Activated naive CD4-positive, alpha-beta T cell treated with anti-CD3 and anti-CD28 coated beads, Interleukin-2, amount 50 U/mL, for 24 hours (primary cell): ENCODE measurements around the gene TRAF5.
"Not testable (repeated sequence)": the region's sequence is repeated elsewhere in the genome, so short reads cannot be mapped to it uniquely, and the experiment has no call there.

ENCODE experiments used
- H3K27ac Mint-ChIP-seq: one replicate; pipeline ENCODE4 v1.8.0; 2021; ENCODE audit warnings: mild to moderate bottlenecking, mixed read lengths
- H3K27me3 Mint-ChIP-seq: one replicate; pipeline ENCODE4 v1.8.0; 2021; ENCODE audit warnings: mixed read lengths
- H3K36me3 Mint-ChIP-seq: one replicate; pipeline ENCODE4 v1.8.0; 2021; ENCODE audit warnings: mixed read lengths
- H3K4me1 Mint-ChIP-seq: one replicate; pipeline ENCODE4 v1.8.0; 2021; ENCODE audit warnings: mixed read lengths
- H3K4me3 Mint-ChIP-seq: one replicate; pipeline ENCODE4 v1.8.0; 2021; ENCODE audit warnings: mild to moderate bottlenecking, mixed read lengths
- H3K9me3 Mint-ChIP-seq: one replicate; pipeline ENCODE4 v1.8.0; 2021; ENCODE audit warnings: mixed read lengths

TRAF5 gene

DNA sequence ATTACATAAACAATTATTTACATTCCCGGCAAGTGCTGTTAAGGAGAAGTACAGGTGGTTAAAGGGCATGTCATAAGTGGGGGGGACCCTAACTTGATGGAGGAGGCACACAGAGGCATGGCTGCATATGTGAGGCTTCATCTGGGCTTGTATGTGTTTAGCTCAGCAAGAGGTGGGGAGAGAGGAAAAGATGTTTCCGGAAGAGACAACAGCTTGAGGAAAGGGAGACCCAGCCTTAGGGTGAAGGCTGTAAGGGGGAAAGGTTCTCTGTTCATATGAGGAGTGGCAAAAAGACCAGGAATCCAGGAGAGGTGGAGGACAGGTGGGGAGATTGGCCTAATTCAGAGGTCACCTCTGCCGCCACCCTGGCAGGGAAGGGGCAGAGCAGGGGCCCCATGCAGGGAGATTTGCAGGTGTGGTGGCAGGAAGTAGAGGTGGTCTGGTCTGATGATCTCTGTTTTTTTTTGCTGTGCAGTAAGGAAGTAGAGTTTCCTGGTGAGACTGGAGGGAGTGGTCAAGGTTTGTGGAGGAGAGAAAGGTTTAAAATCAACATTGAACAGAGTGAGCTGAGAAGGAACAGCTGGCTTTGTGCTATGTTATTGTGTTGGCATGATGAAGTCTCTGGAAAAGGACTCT is 9.0 kb downstream of the TRAF5 start:
- H3K27ac Mint-ChIP-seq = peak overlapping the region; percentile 83
- no peaks in the 10 kb centered on the region for H3K9me3 Mint-ChIP-seq
- H3K4me1 Mint-ChIP-seq = peaks cover 93% of the 10 kb centered on the region
- peaks cover 4% of the 10 kb centered on the region for H3K36me3 Mint-ChIP-seq
- no peaks in the 10 kb centered on the region for H3K27me3 Mint-ChIP-seq
- H3K4me3 Mint-ChIP-seq = peak overlapping the region; percentile 72

DNA sequence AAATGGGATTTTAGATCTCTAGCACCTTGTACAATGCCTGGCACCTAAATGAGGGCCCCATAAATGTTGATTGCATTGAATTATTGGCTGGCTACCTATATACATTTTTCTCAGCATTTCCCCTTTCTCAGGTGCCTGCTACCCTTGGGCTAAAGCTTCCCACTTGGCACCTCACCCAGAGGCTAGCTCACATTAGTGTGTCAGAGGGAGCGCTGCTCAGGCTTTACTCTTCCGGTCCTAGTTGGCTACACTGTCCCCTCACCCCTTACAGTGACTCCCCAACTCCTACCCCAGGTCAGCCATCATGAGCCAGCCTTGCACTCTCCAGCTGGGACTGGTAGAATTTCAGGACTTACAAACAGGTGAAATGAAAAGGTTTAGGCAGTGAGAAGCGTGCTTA is 9.5 kb downstream of the TRAF5 start:
- H3K9me3 Mint-ChIP-seq = no peaks in the 10 kb centered on the region
- peak overlapping the region; percentile 83 for H3K27ac Mint-ChIP-seq
- H3K27me3 Mint-ChIP-seq = no peaks in the 10 kb centered on the region
- peak overlapping the region; percentile 72 for H3K4me3 Mint-ChIP-seq
- peaks cover 93% of the 10 kb centered on the region for H3K4me1 Mint-ChIP-seq
- peaks cover 4% of the 10 kb centered on the region for H3K36me3 Mint-ChIP-seq

DNA sequence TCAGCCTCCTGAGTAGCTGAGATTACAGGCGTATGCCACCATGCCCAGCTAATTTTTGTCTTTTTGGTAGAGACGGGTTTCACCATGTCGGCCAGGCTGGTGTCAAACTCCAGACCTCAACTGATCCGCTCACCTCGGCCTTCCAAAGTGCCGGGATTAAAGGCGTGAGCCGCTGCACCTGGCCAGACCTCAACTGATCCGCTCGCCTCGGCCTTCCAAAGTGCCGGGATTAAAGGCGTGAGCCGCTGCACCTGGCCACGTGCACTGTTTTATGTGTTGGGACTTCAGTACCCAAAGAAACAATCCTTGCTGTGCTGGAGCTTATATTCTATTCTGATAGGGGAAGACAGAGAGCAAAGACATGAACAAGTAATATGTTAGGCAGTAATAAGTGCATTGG is 10.1 kb downstream of the TRAF5 start:
- Mint-ChIP-seq H3K4me3 (peak overlapping the region; percentile 37), H3K9me3 (no peaks in the 10 kb centered on the region), H3K27me3 (no peaks in the 10 kb centered on the region), H3K27ac (peak overlapping the region; percentile 83), H3K36me3 (peaks cover 4% of the 10 kb centered on the region), H3K4me1 (peaks cover 93% of the 10 kb centered on the region)

DNA sequence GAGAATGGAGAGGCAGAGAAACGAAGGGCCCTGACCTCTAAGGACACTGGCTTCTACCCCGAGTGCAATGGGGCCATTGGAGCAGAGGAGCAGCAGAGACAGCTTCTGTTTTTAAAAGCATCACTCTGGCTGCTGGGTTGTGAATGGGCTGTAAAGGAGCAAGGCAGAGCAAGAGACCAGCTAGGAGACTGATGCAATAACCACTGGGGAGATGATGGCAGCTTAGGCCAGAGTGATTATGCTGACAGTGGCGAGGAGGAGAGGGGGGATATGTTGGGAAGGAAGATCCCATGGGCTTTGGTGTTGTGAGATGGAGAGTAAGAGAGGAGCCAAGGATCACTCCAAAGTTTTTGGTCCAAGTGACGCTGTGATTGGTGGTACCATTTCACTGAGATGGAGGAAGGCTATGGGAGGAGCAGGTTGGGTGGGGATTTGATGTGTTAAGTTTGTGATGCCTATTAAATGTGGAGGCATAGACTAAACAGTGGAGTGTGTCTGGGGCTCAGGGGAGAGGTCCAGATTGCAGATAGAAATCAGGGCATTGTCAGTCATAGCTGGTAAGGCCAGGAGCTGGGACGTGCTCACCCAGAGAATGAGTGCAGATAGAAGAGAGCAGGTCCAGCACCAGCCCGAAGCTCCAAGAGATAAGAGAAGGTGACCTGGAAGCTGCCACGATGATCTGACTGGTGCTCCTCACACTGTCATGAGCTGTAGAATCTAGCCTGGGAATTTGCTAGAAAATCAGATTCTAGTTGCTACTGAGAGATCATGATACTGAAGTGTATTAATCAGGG is 11.0 kb downstream of the TRAF5 start:
- peak overlapping the region; percentile 66 for H3K4me3 Mint-ChIP-seq
- peaks cover 90% of the 10 kb centered on the region for H3K4me1 Mint-ChIP-seq
- H3K27me3 Mint-ChIP-seq = no peaks in the 10 kb centered on the region
- peaks cover 6% of the 10 kb centered on the region for H3K36me3 Mint-ChIP-seq
- peak overlapping the region; percentile 83 for H3K27ac Mint-ChIP-seq
- H3K9me3 Mint-ChIP-seq = no peaks in the 10 kb centered on the region

DNA sequence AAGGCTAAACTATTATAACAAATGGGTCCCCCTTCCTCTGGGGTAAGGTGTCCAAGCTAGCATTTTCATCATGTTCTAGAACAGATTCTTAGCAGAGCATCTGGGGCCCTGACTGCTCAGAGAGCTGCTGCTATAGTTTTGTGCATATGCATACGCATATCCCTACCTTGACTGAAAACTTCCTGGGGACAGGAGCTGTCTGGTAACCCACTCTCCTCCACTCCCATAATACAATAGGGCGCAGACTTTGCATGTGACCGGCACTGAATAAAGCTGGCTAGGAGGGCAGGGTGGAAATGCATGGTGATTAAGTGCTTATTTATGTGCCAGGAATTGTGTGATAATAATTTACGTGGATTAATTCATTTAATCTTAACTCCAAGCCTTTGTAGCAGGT is 11.6 kb downstream of the TRAF5 start:
- peak overlapping the region; percentile 83 for H3K27ac Mint-ChIP-seq
- H3K4me3 Mint-ChIP-seq = no peak overlapping the region
- no peaks in the 10 kb centered on the region for H3K27me3 Mint-ChIP-seq
- peaks cover 91% of the 10 kb centered on the region for H3K4me1 Mint-ChIP-seq
- no peaks in the 10 kb centered on the region for H3K9me3 Mint-ChIP-seq
- peaks cover 9% of the 10 kb centered on the region for H3K36me3 Mint-ChIP-seq

DNA sequence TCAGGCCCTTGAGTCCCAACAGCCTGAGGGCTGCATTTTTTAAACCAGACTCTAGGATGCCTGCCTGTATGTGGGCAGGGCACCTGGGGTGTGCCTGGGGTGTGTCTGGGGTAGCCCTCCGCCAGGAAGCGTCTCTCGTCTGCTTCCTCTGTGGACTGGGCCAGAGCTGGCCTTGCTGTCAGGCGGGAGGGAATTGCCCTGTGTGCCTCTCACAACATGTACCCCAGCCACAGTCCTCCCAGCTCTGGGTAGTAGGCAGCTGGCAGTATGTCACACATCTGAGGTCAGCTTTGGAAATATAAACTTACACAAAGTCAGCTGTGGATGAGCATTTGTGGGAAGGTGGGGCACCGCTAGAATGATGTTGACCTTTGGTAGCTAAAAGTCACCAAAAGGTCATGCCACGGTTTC is 13.0 kb downstream of the TRAF5 start:
- Mint-ChIP-seq H3K4me3 (peak overlapping the region; percentile 7), H3K27ac (peak overlapping the region; percentile 55), H3K9me3 (no peaks in the 10 kb centered on the region), H3K4me1 (peaks cover 94% of the 10 kb centered on the region), H3K36me3 (peaks cover 9% of the 10 kb centered on the region), H3K27me3 (no peaks in the 10 kb centered on the region)

DNA sequence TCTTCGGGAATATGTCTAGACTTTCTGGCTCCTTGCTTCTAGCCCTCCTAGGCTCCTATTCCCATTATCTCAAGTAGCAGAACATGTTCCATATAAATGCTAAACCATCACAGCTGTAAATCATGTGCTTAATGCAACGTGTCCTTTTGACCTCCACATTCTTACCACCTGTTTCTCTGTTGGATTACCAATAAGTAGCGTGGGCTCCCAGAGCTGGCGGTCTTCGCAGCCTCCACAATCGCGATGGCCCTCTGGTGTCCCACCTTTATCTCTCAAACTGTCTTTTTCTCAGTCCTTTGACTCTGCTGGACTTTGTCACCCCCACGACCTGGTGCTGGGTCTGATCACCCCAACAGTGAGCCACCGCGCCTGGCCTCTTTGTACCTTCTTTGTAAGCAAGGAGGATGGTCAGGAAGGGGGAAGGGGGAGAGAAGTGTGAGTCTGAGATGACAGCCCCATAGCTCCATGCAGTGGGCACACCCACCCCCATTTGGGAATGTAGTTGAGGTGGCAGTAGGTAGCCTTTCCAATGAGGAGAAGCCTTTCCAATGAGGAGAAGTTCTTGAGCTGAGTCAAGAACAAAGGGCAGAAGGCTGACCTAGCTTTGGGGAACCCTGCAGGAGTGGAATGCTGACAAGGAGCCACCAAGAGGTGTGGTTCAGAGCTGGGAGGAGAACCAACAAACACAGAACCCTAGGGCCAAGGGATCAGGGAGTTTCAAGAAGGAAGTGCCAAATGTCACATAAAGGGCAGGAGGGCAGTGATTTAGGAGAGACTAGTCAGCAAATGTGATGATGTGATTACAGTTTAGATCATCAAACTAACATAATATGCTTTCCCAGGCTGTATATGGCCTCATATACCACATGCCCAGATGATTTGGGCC is 14.2 kb downstream of the TRAF5 start:
- Mint-ChIP-seq H3K9me3 (no peaks in the 10 kb centered on the region), H3K4me3 (peak overlapping the region; percentile 30), H3K27me3 (no peaks in the 10 kb centered on the region), H3K36me3 (peaks cover 9% of the 10 kb centered on the region), H3K27ac (peak overlapping the region; percentile 72), H3K4me1 (peaks cover 93% of the 10 kb centered on the region)

DNA sequence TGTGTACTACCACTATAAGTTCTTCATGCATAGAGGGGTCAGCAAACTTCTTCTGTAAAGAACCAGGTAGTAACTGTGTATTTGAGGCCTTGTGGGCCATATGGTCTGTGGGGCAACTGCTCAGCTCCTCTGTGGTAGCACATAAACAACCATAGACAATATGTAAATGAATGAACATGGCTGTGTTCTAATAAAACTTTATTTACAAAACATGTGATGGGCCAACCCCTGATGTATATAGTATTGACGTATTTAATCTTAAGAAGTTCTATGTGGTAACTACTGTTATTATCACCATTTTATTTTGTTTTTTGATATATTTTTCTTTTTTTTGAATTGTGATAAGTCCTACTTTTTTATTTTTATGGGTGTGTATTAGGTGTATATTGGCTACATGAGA is 15.4 kb downstream of the TRAF5 start:
- Mint-ChIP-seq H3K36me3 (peaks cover 9% of the 10 kb centered on the region), H3K27me3 (no peaks in the 10 kb centered on the region), H3K27ac (peak overlapping the region; percentile 7), H3K4me1 (peaks cover 93% of the 10 kb centered on the region), H3K4me3 (no peak overlapping the region), H3K9me3 (no peaks in the 10 kb centered on the region)

DNA sequence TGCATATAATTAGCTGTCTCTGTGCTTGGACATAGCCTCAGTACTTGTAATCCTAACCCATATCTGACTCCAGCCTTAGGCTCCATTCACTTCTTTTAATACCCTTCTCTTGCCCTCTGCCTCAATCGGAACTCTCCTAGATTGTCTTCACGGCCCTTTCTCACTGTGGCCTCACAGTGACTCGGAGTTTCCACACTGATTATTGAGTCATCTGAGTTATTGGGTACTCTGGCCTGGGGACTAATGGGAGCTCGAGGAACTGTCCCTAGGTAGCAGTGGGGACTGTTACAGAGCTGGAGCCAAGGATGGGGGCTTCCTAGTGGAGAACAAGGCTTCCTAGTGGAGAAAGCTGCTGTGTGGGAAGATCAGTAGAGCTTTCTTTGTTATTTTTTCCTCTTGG is 17.0 kb downstream of the TRAF5 start:
- peak overlapping the region; percentile 68 for H3K27ac Mint-ChIP-seq
- H3K36me3 Mint-ChIP-seq = peaks cover 7% of the 10 kb centered on the region
- H3K9me3 Mint-ChIP-seq = no peaks in the 10 kb centered on the region
- no peak overlapping the region for H3K4me3 Mint-ChIP-seq
- no peaks in the 10 kb centered on the region for H3K27me3 Mint-ChIP-seq
- peaks cover 92% of the 10 kb centered on the region for H3K4me1 Mint-ChIP-seq

DNA sequence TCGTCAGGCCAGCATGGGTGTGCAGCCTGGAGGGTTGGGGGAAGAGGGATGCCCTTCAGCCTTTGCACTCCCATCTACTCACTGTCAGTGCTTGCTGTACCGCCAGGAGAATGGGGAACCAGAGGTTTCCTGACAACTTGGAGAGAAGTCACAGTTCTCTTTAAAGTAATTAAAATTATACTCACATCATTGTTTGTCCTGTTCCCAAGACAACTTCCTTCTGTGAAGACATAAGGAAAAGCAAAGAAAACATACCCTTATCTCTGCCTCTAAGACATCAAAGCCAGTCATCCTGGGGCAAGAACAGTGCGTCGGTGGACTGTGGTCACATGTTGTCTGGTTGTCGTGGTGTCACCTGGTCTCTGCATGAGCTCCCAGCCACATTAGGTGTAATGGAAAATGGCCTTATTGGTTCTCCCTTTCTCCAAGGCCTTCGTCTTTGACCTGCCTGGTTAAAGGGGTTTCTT is 17.6 kb downstream of the TRAF5 start:
- no peak overlapping the region for H3K4me3 Mint-ChIP-seq
- H3K36me3 Mint-ChIP-seq = peaks cover 7% of the 10 kb centered on the region
- no peak overlapping the region for H3K27ac Mint-ChIP-seq
- H3K9me3 Mint-ChIP-seq = no peaks in the 10 kb centered on the region
- H3K27me3 Mint-ChIP-seq = no peaks in the 10 kb centered on the region
- peaks cover 93% of the 10 kb centered on the region for H3K4me1 Mint-ChIP-seq

DNA sequence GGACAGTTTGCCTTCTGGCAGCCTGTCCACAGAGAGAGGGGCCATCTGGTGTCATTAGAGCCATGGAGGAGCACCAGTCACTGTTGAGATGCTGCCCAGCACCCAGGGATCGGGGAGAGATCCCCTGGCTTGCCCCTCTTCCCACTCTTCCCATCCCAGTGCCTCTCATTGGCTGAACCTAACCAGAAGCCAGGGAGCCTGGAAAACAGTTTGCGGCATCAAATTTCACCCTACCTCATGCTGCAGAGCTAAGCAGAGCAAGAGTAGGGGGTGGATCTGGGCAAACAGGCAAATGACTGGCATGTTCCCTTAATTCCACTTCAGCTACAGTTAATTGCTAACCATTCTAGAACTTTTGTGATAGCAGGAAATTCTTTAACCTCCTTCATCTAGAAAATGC is 19.1 kb downstream of the TRAF5 start:
- H3K9me3 Mint-ChIP-seq = no peaks in the 10 kb centered on the region
- H3K27ac Mint-ChIP-seq = no peak overlapping the region
- peaks cover 94% of the 10 kb centered on the region for H3K4me1 Mint-ChIP-seq
- no peak overlapping the region for H3K4me3 Mint-ChIP-seq
- H3K27me3 Mint-ChIP-seq = no peaks in the 10 kb centered on the region
- H3K36me3 Mint-ChIP-seq = peaks cover 8% of the 10 kb centered on the region

DNA sequence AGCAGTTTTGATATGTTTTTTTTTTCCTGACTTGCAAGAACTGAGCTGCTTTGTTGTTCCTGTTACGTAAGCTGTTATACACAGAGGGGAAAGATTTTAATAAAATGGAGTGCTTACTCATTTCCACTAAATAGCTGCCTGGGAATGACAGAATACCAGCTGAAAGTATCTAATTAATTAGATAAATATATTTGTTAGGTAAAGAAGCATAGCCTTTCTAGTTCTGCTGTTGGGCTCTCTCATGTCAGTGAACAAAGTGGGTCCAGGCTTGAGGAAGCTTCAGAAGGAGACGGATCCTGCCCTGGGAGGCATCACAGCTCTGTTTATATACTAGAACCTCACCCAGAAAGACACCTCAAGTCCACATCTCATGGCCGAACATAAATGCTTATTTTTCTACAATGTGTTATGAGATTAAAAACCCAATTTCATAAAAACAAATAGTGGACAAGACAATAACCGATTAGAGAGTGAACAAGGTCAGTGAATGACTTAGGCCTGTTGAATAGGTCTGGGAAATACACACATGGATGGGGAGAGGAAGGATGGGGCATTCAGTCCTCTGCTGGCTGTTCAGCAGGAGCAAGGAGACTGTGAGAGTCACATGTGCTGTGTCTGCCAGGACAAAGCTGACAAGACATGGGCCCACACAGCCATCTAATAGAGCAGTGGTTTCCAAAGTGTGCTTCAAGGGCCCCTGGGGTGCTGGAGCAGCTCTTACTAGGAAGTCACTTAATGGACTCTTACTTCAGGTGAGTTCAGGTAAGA is 20.6 kb downstream of the TRAF5 start:
- Mint-ChIP-seq H3K4me3 (no peak overlapping the region), H3K4me1 (peaks cover 96% of the 10 kb centered on the region), H3K9me3 (no peaks in the 10 kb centered on the region), H3K36me3 (peaks cover 12% of the 10 kb centered on the region), H3K27me3 (no peaks in the 10 kb centered on the region), H3K27ac (peak overlapping the region; percentile 32)

DNA sequence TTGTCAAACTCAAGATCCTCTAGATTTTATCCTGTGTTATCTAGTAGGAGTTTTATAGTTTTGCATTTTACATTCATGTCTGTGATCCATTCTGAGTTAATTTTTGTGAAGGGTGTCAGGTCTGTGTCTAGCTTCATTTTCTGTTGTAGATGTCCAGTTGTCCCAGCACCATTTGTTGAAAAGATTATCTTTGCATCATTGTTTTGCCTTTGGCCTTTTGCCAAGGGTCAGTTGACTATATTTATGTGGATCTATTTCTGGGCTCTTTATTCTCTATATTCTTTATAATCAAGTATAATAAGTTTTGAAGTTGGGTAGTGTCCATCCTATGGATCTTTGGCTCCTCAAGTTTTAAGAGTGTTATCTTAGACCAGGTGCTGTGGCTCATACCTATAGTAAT is 21.9 kb downstream of the TRAF5 start:
- Mint-ChIP-seq H3K4me3 (no peak overlapping the region), H3K27me3 (no peaks in the 10 kb centered on the region), H3K36me3 (peaks cover 10% of the 10 kb centered on the region), H3K9me3 (no peaks in the 10 kb centered on the region), H3K27ac (no peak overlapping the region), H3K4me1 (peaks cover 95% of the 10 kb centered on the region)

DNA sequence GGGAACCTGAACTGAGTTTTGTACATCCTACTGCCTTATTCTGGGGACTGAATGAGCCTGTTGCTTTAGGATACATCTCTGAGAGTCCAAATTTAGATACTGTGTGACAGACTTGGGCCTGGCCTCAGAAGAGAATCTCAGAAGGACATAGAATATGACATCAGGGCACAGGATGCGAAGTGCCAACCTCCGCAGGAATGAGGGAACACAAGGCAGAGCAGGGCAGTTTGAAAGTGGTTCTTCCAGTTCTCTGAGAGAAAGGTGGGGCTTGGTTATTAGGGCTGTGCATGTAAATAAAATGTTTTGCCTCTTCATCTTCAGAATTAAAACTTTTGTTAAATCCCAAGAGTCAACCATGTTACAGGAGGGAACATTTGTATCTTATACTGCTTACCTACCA is 23.1 kb downstream of the TRAF5 start:
- no peaks in the 10 kb centered on the region for H3K27me3 Mint-ChIP-seq
- H3K27ac Mint-ChIP-seq = peak overlapping the region; percentile 68
- H3K4me1 Mint-ChIP-seq = peaks cover 95% of the 10 kb centered on the region
- no peak overlapping the region for H3K4me3 Mint-ChIP-seq
- H3K9me3 Mint-ChIP-seq = no peaks in the 10 kb centered on the region
- peaks cover 13% of the 10 kb centered on the region for H3K36me3 Mint-ChIP-seq

DNA sequence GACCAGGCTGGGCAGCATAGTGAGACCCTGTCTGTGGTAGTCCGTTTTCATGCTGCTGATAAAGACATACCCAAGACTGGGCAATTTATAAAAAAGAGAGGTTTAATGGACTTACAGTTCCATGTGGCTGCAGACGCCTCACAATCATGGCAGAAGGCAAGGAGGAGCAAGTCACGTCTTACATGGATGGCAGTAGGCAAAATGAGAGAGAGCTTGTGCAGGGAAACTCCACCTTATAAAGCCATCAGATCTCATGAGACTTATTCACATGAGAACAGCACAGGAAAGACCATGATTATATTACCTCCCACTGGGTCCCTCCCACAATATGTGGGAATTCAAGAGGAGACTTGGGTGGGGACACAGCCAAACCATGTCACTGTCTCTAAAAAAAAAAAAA is 25.4 kb downstream of the TRAF5 start:
- Mint-ChIP-seq H3K27ac (peak overlapping the region; percentile 85), H3K36me3 (peaks cover 13% of the 10 kb centered on the region), H3K4me3 (peak overlapping the region; percentile 61)

More for the DNA sequence above, 25.4 kb downstream of the TRAF5 start:
- H3K27me3 Mint-ChIP-seq, H3K9me3 Mint-ChIP-seq: not testable (repeated sequence)
- H3K4me1 Mint-ChIP-seq = peaks cover 95% of the 10 kb centered on the region
